GM19438 (cell line): Measurements from ENCODE around the gene REPS2.

Experiments
- ATAC-seq: cut with Tn5 transposase; IDR thresholded peaks from one replicate; pipeline ENCODE4 v1.9.1; 2021; ENCODE audit warnings: low read depth; ENCODE audit not compliant: unreplicated experiment

The REPS2 gene

DNA sequence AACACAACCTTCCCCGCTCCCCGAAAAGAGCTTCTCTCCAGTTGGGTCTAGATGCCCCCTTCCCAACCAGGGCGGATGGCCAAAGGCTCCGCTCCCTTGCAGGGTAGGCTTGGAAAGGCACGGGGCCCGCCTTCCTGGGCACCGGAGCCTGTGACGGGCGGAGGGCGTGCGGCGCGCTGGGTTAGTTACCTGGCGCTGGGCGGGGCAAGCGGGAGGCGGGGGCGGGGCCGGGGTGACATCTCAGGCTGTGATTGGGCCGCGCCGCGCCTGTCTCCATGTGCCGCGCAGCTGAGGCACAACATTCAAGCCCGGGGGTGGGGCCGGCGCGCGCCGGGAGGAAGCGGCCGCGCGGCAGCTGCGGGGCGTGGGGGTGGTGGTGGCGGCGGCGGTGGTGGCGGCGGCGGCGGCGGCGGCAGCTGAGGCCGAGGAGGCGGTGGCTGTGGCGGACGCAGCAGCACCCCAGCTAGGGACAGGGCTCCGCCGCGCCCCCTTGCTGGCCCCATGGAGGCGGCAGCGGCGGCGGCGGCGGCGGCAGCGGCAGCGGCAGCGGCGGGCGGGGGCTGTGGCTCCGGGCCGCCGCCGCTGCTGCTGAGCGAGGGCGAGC lies at the start of gene REPS2:
TSS of gene REPS2 (plus strand) at position 298 of the 604 bp plus-strand sequence. CDS start at position 502, 204 bp downstream.
- peak; percentile 91 for ATAC-seq

DNA sequence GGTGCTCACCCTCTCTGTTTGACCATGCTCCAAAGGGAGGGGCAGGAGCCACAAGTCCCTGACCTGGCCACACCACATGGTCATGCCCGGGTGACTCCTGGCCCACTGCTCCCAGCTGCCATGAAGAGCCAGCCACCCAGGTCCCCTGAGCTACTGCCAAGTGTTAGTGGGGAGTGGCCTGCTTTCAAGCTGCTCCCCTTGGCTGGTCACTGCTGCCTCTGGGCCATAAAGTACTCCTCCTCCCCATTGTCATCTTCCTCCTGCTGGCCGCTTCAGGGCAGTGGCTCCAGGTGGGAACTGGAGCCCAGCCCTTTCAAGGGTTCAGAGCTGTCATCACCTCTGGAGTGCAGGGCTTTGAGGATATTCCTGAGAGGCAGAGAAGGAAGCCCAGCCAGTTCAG lies 49.0 kb upstream of the REPS2 start:
- no peak for ATAC-seq

DNA sequence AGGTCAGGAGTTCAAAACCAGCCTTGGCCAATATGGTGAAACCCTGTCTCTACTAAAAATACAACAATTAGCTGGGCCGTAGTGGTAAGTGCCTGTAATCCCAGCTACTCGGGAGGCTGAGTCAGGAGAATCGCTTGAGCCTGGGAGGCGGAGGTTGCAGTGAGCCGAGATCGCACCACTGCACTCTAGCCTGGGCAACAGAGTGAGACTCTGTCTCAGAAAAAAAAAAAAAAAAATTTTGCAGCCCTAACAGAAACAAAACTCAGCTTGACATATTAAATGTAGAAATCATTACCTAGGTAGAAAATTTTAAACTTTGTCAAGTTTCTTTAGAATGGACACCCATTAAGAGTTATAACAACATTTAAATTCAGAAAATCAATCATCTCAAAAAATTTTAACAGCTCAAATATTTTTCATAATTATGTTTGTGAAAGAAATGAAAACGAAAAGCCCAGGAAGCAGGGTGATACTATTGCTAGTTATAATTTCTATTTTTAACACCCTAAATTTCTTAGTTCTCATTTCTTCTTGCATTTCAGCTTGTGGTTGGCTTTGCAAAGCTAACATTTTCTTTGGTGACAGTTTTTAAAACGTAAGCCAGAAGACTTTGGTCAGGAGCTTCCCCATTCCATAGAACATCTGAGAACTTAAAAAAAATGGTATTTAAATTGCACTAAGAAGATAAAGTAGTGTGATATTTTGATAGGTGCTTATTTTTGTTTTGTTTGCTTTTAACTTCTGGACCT lies 43.0 kb upstream of the REPS2 start:
- ATAC-seq: peak; percentile 78

DNA sequence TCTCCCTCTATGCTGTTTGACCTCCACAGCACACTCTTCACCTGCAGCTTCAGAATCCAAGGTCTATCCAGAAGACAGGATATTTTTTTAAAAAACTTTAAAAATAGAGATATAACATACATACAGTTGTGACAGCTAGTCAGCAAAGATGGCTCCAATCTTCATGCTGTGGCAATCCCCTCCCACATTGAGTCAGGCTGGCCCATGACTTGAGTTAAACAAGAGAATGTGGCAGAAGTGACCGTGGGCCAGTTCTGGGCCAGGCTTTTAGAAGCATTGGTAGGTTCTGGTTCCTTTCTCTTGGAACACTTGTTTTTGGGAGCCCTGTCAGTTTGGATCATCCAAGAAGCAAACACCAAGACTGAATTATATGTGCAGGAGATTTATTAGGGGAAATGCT lies 36.1 kb upstream of the REPS2 start:
- no peak for ATAC-seq

DNA sequence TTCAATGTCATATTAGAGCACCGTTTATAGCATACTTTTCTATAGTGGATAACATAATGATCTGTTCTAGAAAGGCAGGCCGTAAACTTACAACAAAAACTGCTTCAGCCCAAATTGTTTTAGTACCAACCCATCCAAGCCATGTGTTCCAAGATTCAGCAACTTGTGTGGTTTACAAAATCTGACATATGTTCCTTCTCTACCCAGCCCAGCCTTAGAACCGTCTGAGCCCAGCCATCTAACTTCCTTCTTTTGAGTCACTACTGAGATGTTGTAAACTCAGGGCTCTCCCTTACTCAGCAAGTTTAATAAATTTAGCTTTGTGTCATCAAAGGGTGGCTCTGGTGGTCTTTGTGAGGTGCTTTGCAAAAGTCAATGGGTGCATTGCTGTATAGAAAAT lies 32.4 kb upstream of the REPS2 start:
- ATAC-seq: no peak

DNA sequence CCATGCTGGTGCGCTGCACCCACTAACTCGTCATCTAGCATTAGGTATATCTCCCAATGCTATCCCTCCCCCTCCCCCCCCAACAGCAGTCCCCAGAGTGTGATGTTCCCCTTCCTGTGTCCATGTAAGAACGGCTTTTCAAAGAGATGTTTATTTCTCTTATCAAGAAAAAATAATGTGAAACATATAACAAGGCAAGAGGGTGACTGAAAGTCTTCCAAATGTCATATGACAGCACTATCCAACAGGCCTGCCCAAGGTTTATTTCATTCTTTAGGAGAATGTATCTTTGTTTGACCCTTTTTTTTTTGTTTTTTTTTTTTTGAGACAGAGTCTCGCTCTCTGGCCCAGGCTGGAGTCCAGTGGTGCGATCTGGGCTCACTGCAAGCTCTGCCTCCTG lies 29.9 kb upstream of the REPS2 start:
- ATAC-seq: no peak

DNA sequence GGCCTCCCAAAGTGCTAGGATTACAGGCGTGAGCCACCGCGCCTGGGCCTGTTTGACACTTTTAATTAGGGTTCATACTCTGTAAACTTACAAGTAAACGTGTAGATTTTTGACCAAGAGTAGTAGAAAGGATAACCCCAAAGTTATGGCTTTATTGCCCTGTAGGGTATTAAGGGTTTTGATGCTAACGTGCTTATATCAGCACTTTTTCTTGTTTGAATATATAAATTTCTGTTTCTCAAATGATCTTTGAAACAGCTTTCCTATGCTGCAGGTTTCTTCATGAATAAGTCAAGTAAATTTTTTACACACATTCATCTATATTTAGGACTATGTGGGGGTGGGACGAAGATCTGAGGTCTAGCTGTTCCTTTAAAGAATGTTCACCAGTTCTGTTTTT lies 29.3 kb upstream of the REPS2 start:
- no peak for ATAC-seq

DNA sequence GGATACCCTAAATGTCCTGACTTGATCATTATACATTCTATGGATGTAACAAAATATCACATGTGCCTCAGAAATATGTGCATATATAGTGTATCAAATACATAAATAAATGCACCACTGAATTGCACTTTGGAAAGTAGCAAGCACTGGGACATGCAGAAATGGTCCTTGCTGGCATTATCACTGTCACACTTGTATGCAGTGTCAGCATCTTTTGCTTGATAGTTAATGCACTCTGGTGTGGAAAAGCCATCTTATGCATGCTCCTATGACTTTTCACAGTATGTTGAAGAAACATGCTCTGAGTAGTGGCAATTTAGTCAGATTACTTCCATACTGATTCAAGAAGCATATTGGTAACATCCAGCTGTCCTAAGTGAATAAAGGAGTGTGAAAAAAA lies 27.5 kb upstream of the REPS2 start:
- ATAC-seq: no peak

DNA sequence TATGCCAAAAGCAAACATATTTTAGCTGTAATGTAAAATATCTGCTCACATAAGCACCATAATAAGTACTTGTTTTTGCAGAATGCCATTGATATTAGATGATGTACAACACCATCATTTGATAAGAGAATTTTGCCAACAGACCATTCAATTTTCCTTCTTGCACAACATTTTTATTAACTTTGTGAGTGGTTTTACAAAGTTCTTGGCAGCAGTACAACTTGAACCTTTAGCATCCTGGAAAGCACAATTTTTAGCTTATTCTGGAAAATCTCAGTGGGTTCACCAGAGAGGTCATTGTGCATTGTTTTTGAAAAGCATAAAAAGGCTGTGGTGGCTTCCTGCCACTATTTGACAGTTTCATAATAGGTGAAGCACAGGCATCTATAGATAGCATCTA lies 26.4 kb upstream of the REPS2 start:
- no peak for ATAC-seq

DNA sequence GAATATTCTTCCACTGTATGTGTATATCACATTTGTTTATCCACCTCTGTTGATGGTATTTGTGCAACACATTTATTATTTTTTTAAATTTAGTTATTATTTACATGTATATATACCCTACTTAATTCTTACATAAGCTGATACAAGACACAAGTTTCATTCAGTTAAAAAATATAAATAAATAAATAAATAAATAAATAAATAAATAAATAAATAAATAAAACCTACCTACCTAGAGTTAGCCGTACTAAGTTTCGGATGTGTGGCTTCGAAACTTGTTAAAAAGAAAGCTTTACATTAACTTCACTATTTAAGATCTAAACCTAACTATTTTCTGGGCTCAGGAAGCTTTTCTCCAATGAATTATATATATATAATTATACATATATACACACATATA lies 23.3 kb upstream of the REPS2 start:
- ATAC-seq: no peak

DNA sequence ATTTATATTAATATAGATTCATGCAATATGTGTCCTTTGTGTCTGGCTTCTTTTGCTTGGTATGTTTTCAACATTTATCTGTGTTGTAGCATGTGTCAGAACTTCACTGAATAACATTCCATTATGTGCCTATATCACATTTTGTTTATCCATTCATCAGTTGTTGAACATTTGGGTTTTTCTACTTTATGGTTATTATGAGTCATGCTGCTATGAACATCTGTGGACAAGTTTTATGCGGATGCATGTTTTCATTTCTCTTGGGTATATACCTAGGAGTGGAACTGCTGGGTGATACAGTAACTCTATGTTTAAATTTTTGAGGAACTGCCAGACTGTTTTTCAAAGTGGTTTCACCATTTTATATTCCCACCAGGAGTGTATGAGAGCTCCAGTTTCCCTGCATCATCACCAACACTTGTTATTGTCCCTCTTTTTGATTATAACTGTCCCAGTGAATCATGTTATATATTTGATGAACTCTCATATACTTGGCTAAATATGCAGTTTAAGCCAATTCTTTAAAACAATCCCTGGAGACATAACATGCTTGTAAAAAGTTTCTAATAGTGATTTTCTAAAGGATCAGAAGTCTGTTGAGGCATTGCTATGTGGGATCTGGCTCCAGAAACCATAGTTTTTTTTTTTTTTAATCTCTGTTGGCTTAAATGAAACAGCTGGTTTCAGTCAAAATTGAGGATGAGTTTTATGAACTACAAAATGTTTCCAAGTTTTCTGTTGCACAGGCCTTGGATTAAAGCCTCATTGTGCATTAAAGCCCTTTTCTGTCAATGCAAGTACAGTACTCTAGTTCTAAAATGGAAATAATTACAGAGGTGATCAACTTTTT lies 21.6 kb upstream of the REPS2 start:
- ATAC-seq: no peak

DNA sequence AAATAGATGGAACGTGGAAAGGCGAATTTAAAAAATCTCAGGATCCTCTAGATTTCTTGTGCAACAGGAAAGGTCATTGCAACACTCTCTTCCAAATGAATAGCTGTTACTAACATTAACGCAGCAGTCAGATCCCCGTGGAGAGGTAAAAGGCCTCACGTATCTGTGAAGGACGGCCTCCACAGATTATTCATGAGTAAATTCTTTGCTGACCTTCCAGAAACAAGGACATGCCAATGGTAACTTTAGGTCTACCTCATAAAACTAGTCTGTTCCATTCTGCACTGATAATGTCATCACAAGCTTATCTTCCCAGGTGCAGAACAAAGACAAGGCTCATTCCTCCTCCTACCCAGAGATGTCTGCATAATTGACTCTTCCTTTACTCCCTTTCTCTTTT lies 16.1 kb upstream of the REPS2 start:
- no peak for ATAC-seq

DNA sequence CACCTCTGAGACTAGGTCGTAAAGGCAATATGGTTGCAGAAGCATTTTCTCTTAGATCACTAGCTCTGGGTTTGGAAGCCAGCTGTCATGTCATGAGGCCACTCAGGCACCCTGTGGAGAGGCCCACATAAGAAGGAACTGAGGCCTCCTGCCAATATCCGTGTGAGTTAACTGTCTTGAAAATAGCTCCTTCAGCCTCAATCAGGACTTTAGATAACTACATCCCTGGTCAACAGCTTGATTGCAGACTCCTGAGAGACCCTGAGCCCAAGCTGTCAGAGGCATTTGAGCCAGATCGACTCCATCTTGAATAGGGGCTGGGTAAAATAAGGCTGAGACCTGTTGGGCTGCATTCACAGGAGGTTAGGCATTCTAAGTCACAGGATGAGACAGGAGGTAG lies 15.1 kb upstream of the REPS2 start:
- ATAC-seq: no peak

DNA sequence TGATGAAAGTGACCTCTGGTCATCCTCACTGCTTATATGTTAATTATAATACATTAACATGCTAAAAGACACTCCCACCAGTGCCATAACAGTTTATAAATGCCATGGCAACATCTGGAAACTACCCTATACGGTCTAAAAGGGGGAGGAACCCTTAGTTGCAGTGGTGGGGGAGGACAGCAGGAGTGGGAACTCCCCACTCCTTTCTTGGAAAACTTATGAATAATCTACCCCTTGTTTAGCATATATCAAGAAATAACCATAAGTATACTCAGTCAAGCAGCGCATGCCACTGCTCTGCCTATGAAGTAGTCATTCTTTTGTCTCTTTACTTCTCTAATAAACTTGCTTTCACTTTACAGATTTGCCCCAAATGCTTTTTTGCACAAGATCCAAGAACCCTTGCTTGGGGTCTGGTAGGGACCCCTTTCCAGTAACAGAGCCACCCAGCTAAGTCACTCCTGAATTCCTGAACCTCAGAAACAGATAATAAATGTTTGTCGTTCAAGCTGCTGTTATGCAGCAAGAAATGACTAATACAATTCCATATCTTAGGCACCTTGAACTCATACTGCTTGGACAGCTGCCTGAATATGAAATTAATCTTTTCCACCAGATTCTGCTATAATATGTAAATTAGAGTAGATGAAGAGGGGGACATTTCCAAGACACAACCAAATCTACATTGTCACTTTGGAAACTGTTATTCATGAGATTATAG lies 14.4 kb upstream of the REPS2 start:
- no peak for ATAC-seq

DNA sequence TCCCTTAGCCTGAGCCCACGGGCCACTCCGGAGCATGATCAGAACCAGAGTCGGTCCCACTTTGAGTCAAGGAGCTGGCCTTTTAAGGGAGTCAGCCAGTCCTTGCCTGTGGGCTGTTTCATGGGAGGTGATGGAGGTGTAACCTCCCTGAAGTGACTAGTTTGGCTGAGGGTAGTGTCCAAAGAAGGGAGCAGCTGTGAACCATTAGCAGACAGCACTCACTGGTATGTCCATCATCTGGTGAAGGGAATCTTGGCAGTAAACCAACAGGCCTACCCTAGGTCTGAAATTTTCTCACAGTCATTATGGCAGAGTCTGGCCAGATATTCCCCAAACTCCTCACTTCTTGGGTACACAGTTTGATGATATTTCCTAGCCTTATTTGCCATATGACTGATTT lies 12.3 kb upstream of the REPS2 start:
- ATAC-seq: no peak

DNA sequence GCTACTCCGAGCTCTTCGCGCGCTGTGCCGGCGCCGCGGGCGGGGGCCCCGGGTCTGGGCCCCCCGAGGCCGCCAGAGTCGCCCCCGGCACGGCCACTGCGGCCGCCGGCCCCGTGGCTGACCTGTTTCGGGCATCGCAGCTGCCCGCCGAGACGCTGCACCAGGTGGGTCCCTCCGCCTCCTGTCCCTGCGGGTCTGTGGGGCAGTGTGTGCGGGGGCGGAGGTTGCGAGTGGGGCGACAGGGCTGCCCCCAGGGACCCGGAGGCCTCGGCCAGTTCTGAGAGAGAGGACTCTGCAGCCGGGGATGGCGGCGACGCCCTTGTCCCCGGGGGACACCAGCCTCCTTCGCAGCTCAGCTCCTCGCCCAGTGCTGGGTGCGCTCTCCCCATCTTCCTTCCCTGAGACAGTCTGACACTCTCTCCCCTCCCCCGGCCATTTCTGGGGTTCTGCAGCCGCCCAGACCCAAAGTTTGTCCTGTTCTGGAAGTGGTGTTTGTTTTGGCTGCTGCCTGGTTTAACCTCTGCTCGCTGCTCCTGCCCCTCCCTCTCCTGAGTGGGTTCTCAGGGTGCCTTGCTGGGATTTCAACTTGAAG lies 609 bp downstream of the REPS2 start:
- ATAC-seq: peak; percentile 20

DNA sequence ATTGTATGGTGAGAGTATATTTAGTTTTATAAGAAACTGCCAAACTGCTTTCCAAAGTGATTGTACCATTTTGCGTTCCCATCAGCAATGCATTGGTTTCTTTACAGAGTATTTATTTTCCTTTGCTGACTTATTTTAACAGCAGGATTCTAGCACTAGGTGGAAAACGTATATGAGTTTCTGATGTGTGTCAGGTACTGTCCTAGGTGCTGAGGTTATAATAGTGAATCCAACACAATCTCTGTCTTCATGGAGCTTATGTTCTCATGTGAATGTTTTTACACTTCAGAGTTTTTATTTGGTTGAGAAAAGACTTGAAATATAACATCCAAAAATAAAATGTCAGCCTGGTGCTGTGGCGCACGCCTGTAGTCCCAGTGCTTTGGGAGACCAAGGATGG lies 4.0 kb downstream of the REPS2 start:
- no peak for ATAC-seq

DNA sequence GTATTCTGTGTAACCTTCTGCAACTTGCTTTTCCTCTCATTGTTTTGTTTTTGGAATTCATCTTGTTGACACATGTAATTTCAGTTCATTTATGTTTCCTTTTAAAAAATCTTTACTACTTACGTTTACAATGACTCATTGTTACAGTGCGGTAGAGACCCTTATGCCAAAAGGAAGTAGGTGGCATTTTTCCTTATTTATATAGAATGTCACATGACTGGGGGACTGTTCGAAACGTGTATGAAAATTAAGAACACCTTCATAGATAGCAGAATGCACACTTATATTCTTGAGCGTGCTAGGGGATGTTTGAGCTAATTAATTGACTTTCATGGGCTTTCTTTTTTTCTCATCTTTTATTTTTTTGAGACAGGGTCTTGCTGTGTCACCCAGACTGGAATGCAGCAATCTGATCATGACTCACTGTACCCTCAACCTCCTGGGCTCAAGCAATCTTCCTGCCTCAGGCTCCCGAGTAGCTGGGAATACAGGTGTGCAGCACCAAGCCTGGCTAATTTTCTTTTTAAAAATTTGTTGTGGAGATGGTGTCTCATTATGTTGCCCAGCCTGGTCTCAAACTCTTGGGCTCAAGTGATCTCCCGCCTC lies 7.3 kb downstream of the REPS2 start:
- no peak for ATAC-seq

DNA sequence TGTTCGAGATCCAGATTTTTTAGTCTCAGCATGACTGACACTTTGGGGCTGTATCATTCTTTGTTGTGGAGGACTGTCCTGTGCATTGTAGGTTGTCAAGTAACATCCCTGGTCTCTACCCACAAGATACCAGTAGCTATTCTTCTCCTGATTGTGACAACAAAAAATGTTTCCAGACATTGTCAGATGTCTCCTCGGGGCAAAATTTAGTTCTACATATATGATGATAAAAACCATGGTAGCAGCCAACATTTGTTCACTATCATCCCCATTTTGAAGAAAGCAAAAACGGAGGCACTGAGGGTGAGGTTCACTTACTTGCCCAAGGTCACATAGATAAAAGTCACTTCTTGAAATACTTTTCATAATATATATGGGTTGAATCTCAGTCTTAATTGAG lies 11.3 kb downstream of the REPS2 start:
- ATAC-seq: no peak

DNA sequence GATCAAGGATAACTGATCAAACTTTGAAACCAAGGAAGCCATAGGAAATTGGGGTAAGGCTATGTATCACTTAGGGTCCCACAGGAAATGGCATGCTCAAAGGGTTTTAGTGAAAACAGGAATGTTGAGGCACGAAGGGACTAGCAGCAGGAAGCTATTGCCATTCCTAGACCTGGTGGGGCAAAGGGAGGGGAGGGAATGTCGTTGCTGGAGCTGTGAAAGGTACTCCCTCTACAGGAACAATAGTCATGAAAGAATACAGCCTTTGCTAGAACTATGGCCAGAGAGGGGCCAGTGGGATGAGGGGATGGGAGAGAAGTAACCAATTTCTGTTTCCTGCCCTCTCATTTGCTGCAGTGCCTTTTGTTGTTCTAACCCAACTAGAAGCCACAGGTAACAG lies 11.9 kb downstream of the REPS2 start:
- ATAC-seq: no peak
